ENCODE measurements around the gene GJB5.

The GJB5 gene

DNA sequence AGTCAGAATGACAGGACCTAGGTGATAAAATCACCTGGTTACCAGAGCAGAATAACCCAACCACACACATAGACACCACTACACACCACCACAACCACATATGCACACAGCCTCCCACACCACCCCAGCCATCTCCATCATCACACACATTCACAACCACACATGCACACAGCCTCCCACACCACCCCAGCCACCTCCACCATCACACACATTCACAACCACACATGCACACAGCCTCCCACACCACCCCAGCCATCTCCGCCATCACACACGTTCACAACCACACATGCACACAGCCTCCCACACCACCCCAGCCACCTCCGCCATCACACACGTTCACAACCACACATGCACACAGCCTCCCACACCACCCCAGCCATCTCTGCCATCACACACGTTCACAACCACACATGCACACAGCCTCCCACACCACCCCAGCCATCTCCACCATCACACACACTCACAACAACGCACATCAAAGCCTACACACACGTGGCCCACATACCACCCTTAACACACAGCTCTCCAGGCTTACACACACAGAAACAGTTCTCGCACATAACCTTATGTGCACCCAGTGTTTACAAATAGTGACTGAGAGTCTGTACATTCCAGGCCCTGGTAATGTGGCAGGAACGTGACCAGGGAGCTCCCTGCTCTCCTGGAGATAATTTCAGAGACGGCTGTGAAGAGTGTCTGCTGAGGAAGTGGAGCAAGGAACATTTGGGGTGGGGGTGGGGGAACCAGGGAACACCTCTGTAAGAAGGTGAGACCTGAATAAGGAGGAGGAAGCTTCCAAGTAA is 22.9 kb downstream of the GJB5 start:
- no peak for DNase-seq

- DNase-seq, result no peak
Observed at GRCh38 chr1:34778381-34778780, 23.5 kb downstream of the GJB5 start.

- no peak for DNase-seq
Observed at GRCh38 chr1:34779005-34779404, 24.2 kb downstream of the GJB5 start.

GRCh38 chr1:34779526-34779925 is 24.7 kb downstream of the GJB5 start:
- no peak for DNase-seq

DNA sequence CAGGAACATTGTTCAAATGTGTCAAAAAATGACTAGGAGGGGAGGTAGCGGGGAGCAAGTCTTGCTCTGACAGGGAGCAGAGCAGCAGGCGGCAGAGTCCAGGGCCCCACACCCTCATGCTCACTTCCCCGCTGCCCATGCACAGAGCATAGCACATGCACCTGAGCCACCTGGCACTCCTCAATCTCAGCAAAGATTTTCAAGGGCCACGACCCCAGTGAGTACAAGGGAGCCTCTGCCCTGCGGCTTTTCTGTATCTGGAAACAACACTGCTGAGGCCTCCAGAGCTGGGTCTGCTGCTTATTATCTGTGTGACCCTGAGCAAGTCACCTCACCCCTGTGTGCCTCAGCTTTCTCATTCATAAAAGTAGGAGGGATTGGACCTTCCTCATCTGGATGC is 25.1 kb downstream of the GJB5 start:
- no peak for DNase-seq

GRCh38 chr1:34780528-34780927 is 25.7 kb downstream of the GJB5 start:
- no peak for DNase-seq

GRCh38 chr1:34781071-34781843 is 26.4 kb downstream of the GJB5 start, which contains the start of gene GJB3:
GJB3 (plus strand) TSS chr1:34781214; CDS start chr1:34784763, 3,549 bp downstream.
- no peak for DNase-seq

DNA sequence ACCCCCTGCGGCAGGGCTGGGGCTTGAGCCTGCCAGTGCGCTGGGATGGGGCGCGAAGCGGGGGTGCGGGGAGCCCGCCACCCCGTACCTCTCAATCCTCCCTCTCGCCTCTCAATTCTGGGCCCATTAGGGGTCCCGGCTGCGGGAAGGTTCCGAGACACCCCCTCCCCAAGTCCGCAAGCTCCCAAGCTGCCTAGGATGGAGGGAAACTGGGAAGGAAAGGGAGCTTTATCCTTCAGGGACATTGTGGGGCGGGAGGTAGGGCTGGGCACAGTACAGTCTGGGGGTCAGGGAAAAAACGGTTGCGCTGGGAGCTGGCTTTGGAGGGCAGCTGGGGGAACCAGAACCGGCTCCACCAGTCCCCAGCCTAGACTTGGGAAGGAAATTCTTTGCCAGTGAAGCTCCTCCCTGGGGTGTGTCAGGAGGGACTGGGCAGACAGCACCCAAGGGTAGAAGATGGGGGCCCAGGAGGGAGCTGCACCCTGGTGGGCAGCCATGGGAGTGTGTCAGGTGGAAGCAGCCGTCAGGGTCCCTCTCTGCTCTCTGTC is 27.1 kb downstream of the GJB5 start:
- no peak for DNase-seq

DNA sequence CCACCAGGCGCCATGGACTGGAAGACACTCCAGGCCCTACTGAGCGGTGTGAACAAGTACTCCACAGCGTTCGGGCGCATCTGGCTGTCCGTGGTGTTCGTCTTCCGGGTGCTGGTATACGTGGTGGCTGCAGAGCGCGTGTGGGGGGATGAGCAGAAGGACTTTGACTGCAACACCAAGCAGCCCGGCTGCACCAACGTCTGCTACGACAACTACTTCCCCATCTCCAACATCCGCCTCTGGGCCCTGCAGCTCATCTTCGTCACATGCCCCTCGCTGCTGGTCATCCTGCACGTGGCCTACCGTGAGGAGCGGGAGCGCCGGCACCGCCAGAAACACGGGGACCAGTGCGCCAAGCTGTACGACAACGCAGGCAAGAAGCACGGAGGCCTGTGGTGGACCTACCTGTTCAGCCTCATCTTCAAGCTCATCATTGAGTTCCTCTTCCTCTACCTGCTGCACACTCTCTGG is 29.9 kb downstream of the GJB5 start:
- no peak for DNase-seq

DNA sequence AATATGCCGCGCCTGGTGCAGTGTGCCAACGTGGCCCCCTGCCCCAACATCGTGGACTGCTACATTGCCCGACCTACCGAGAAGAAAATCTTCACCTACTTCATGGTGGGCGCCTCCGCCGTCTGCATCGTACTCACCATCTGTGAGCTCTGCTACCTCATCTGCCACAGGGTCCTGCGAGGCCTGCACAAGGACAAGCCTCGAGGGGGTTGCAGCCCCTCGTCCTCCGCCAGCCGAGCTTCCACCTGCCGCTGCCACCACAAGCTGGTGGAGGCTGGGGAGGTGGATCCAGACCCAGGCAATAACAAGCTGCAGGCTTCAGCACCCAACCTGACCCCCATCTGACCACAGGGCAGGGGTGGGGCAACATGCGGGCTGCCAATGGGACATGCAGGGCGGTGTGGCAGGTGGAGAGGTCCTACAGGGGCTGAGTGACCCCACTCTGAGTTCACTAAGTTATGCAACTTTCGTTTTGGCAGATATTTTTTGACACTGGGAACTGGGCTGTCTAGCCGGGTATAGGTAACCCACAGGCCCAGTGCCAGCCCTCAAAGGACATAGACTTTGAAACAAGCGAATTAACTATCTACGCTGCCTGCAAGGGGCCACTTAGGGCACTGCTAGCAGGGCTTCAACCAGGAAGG is 30.5 kb downstream of the GJB5 start:
- DNase-seq, result no peak

DNA sequence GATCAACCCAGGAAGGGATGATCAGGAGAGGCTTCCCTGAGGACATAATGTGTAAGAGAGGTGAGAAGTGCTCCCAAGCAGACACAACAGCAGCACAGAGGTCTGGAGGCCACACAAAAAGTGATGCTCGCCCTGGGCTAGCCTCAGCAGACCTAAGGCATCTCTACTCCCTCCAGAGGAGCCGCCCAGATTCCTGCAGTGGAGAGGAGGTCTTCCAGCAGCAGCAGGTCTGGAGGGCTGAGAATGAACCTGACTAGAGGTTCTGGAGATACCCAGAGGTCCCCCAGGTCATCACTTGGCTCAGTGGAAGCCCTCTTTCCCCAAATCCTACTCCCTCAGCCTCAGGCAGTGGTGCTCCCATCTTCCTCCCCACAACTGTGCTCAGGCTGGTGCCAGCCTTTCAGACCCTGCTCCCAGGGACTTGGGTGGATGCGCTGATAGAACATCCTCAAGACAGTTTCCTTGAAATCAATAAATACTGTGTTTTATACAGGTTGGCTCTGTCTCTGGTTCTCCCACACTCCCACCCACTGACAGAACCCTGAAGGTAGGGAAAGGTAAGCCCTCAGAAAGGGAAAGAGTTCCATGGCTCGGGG is 31.1 kb downstream of the GJB5 start:
- DNase-seq, result no peak

DNA sequence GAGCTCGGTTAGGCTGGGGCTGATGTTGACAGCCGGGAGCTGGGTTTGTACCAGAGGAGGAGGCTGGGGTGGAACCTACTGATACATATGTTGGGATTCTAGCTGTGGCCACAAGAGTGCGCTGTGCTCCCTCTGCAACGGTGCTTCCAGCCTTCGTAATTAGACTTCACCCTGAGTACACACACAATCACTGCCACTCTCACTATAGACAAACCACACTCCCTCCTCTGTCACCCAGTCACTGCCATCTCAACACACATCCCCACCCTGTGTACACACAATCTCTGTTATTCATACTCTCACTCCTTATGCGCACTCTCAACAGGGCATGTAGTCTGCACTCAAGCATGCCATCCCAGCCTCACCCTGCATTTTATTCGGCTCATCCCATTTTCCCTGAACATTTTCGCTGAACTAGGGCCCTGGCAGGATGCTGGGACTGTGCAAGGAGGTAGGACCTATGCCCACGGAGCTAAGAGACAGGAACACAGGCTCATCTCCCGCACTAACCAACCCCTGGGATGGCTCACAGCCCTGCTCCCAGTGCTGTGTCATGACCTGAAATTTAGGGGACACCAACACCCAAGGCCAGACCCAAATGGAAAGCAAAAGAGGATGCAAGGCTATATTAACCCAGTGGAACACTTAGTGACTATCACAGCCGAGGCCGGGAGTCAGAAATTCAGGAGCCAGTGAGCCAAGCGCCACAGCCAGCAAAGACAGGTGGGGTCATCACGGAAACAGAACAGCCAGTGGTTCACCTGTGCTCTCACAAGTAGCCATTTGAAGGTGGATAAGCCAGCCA is 31.9 kb downstream of the GJB5 start:
- DNase-seq, result peak; percentile 69

DNA sequence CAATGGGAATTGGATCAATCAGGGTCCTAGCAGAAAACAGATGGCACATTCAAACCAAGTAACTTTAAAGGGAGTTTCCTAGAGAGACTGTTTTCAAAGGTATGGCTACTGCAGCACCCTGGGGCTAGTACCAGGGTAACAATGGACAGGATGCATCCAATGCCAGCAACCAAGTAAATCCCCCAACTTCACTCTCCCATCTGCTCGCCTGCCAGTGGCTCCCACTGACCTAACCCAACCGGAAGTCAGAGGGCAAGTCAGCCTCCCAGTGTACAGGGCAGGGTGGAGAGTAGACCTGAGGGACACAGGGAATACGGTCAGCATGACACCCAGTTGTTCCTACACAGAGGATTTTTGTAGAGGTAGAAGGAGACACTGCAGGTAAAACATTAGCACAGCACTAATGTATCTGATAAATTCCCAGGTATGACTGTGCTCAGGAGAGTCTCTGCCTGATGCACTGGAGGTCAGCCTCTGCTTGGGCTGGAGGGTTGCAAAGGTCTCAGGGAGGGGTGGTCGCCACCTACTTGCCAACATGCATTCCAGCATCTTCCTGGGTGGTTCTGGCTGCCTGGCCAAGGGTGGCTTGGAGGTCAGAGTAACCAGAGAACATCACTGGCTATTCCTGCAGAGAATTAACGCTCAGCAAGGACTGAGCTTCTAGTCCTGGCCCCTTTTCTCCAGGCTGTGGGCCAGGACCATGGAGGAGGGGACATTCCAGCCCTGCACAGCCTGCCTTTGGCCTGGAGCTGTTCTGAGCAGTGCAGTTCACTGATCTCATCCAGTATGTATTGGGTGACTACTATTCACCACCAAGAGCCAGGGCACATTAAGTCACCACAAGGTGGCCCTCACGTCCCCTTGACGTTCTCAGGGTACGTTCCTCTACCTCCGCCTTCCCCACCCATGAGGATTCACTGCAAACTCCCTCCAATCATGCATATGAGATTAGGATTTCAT is 32.9 kb downstream of the GJB5 start:
- DNase-seq, result no peak

- DNase-seq, result no peak
Observed at GRCh38 chr1:34790985-34791384, 36.1 kb downstream of the GJB5 start.

- no peak for DNase-seq
Observed at GRCh38 chr1:34792424-34792823, 37.6 kb downstream of the GJB5 start.

GRCh38 chr1:34792868-34793727 is 38.3 kb downstream of the GJB5 start, which contains the start of gene GJA4:
GJA4 (plus strand) TSS chr1:34792999; CDS start chr1:34794214, 1,215 bp downstream.
- no peak for DNase-seq

- DNase-seq, result no peak
Observed at GRCh38 chr1:34794001-34794789, 39.3 kb downstream of the GJB5 start.

DNA sequence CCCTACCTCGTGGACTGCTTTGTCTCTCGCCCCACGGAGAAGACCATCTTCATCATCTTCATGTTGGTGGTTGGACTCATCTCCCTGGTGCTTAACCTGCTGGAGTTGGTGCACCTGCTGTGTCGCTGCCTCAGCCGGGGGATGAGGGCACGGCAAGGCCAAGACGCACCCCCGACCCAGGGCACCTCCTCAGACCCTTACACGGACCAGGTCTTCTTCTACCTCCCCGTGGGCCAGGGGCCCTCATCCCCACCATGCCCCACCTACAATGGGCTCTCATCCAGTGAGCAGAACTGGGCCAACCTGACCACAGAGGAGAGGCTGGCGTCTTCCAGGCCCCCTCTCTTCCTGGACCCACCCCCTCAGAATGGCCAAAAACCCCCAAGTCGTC is 39.9 kb downstream of the GJB5 start:
- no peak for DNase-seq

DNA sequence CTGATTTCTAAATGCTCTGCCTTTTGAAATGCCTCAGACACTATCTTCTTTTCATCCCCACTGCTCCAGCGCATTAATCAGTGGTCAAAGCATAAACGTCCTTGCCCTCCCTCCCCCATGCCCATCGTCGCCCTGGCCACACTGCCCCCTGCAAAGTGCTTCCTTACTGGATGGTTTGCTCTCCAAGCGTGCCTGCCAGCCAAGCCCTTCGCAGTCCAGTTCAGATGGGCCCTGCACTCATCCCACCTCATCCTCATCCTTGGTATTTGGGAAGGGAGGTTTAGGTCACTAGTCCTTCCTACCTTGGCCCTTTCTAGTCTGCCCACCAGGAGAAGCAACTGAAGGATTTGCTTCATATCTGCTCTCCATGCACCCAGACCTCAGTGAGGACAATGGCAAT is 41.1 kb downstream of the GJB5 start:
- no peak for DNase-seq

Measured in DMS79 treated with DMSO at 0.1 percent for 48 hours (cell line).